Measurements from ENCODE around the gene PPP2R3A. TPM values are rescaled to one million over a fixed set of nuclear protein-coding genes. Genes with fewer than 3 reads are reported as not detected.
"Not testable (repeated sequence)": the region's sequence is repeated elsewhere in the genome, so short reads cannot be mapped to it uniquely, and the experiment has no call there.

The PPP2R3A gene
- total and polyA plus RNA-seq, 3 donors from 2014 or later = 12.2 to 41.7 (median 35.4) TPM

DNA sequence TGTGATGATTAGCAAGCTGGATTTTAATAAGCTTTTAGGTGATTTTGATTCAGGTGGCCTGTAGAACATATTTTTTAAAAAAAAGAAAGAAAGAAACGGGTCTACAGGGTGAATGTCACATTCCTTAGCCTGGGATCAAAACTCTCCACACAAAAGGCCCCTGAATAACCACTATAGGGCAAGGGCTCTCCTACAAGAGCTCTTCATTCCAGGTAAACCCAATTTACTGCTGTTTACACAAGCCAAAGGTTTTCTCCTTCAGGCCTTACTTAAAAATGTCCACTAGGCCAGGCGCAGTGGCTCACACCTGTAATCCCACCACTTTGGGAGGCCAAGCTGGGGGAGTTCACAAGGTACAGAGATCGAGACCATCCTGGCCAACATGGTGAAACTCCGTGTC, 222.3 kb downstream of the PPP2R3A start:
- Histone ChIP-seq H3K27me3 (no peaks in the 10 kb centered on the region), H3K4me1 (peaks cover 45% of the 10 kb centered on the region), H3K4me3 (no peak overlapping the region), H3K36me3 (ENCODE audit: low read depth, missing control alignments) (no peaks in the 10 kb centered on the region), H3K9me3 (no peaks in the 10 kb centered on the region), H3K27ac (peak overlapping the region; percentile 19 to 31)
- intact Hi-C loops (cut with DNase I; ENCODE audit: low total_unique reads) = no loop called here
- DNase-seq = no peak
- WGBS, 2 donors = 63 to 80% methylated on average over 4 of the region's 4 CpGs
- TF ChIP-seq POLR2A (IDR thresholded peaks at IDR 0.05) = no peak
- TF ChIP-seq, protein P1, sequence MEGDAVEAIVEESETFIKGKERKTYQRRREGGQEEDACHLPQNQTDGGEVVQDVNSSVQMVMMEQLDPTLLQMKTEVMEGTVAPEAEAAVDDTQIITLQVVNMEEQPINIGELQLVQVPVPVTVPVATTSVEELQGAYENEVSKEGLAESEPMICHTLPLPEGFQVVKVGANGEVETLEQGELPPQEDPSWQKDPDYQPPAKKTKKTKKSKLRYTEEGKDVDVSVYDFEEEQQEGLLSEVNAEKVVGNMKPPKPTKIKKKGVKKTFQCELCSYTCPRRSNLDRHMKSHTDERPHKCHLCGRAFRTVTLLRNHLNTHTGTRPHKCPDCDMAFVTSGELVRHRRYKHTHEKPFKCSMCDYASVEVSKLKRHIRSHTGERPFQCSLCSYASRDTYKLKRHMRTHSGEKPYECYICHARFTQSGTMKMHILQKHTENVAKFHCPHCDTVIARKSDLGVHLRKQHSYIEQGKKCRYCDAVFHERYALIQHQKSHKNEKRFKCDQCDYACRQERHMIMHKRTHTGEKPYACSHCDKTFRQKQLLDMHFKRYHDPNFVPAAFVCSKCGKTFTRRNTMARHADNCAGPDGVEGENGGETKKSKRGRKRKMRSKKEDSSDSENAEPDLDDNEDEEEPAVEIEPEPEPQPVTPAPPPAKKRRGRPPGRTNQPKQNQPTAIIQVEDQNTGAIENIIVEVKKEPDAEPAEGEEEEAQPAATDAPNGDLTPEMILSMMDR (IDR thresholded peaks at IDR 0.05) = no peak

DNA sequence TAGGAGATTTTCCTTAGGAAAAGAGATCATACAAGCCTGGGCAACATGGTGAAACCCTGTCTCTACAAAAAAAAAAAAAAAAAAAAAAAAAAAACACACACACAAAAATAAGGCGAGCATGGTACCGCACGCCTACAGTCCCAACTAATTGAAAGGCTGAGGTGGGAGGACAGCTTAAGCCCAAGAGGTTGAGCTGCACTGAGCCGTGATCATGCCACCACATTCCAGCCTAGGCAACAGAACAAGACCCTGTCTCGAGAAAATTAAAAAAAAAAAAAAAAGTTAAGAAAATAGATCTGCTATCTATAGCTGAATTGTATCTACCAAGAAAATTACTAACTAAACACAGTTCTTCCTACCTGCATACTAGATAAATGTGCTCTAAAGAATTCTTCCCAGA, 223.5 kb downstream of the PPP2R3A start:
- H3K27me3 ChIP-seq = no peaks in the 10 kb centered on the region
- H3K27ac ChIP-seq = no peak overlapping the region
- no peak for DNase-seq
- no peak overlapping the region for H3K4me3 ChIP-seq
- intact Hi-C loops (cut with DNase I; ENCODE audit: low total_unique reads) = no loop called here
- 49 to 67% methylated on average over 5 of the region's 5 CpGs for WGBS, 2 donors
- no peaks in the 10 kb centered on the region for H3K36me3 ChIP-seq (ENCODE audit: low read depth, missing control alignments)
- TF ChIP-seq, protein P1 (IDR thresholded peaks at IDR 0.05) = no peak
- no peak for TF ChIP-seq POLR2A (IDR thresholded peaks at IDR 0.05)
- peaks cover 43% of the 10 kb centered on the region for H3K4me1 ChIP-seq
- no peaks in the 10 kb centered on the region for H3K9me3 ChIP-seq

DNA sequence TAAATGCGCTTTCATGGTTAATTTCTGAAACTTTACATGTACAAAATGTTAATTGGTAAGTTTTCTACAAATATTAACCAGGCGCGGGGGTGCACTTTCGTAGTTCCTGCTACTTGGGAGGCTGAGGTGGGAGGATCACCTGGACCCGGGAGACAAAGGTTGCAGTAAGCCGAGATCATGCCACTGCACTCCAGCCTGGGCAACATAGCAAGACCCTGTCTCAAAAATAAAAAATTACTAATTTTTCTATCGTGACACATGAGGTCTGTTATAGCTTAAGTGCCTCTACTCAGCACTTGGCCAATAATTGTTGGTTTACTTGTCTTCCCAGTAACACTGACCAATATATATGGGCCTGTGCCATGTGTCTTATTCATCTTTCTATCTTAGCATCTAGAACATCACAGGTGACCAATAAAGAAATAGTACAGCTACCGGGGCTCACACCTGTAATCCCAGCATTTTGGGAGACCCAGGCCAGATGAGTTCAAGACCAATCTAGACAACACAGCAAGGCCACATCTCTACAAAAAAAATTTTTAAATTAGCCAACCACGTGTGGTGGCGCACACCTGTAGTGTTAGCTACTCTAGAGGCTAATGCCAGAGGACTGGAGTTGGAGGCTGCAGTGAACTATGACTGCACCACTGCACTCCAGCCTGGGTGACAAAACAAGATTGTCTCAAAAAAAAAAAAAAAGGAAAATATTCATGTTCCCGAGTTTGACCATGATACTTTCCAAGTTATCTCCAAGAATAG, 224.5 kb downstream of the PPP2R3A start:
- Histone ChIP-seq H3K9me3 (no peaks in the 10 kb centered on the region), H3K27ac (no peak overlapping the region), H3K4me1 (peaks cover 43% of the 10 kb centered on the region), H3K36me3 (ENCODE audit: low read depth, missing control alignments) (no peaks in the 10 kb centered on the region), H3K4me3 (no peak overlapping the region), H3K27me3 (no peaks in the 10 kb centered on the region)
- intact Hi-C loops (cut with DNase I; ENCODE audit: low total_unique reads) = loop anchor here (5.0 to 10.0 kb wide), 2 partner anchors 115 to 562 kb away; partner anchors contain the start of gene STAG1
- 71 to 75% methylated on average over 11 of the region's 11 CpGs for WGBS, 2 donors
- DNase-seq = no peak
- TF ChIP-seq, protein P1 (IDR thresholded peaks at IDR 0.05) = no peak
- TF ChIP-seq POLR2A (IDR thresholded peaks at IDR 0.05) = no peak

DNA sequence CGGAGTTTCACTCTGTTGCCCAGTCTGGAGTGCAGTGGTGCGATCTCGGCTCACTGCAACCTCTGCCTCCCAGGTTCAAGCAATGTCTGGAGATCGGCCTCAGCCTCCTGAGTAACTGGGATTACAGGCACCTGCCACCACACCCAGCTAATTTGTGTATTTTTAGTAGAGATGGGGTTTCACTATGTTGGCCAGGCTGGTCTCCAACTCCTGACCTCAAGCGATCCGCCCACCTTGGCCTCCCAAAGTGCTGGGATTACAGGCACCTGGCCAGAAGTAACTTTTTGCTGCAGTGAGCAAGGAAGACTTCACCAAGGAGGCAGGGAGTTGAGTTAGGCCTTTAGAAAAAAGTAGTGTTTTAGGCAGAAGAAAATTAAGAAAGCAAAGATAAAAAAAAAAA, 226.7 kb downstream of the PPP2R3A start:
- WGBS, 2 donors = 7 to 8% methylated on average over 6 of the region's 6 CpGs
- intact Hi-C loops (cut with DNase I; ENCODE audit: low total_unique reads) = loop anchor here (5.0 to 10.0 kb wide), 2 partner anchors 117 to 560 kb away; partner anchors contain the start of gene STAG1
- H3K36me3 ChIP-seq (ENCODE audit: low read depth, missing control alignments); H3K27me3 ChIP-seq; H3K9me3 ChIP-seq: not testable (repeated sequence)
- H3K4me3 ChIP-seq = peak overlapping the region; percentile 93 to 94
- H3K4me1 ChIP-seq = peaks cover 38% of the 10 kb centered on the region
- peak overlapping the region; percentile 9 to 100 for H3K27ac ChIP-seq
- peak; percentile 40 for DNase-seq

DNA sequence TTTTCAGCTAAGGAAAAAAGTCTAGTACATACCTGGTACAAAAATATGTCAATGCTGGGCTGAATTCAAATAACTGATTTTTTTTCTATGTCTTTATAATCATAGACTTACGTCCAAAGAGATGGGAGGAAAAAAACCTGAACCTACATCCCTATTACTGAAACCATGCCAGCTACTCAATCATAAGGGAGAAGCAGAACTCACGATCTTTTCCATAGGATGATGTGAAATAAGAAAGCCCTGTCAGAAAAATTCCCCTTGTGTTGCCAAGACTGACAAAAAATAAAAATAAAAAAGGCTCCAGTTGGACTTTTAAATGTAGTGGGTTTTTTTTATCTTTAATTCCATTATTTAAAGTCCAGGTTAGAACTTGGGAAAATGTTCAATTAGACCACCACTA, 227.3 kb downstream of the PPP2R3A start:
- Histone ChIP-seq H3K4me3 (peak overlapping the region; percentile 93 to 94), H3K9me3 (no peaks in the 10 kb centered on the region), H3K36me3 (ENCODE audit: low read depth, missing control alignments) (no peaks in the 10 kb centered on the region), H3K4me1 (peaks cover 38% of the 10 kb centered on the region), H3K27me3 (no peaks in the 10 kb centered on the region), H3K27ac (peak overlapping the region; percentile 99 to 100)
- no peak for TF ChIP-seq POLR2A (IDR thresholded peaks at IDR 0.05)
- TF ChIP-seq, protein P1 (IDR thresholded peaks at IDR 0.05) = no peak
- 0 to 3% methylated on average over 2 of the region's 2 CpGs for WGBS, 2 donors
- no peak for DNase-seq
- intact Hi-C loops (cut with DNase I; ENCODE audit: low total_unique reads) = loop anchor here (5.0 to 10.0 kb wide), 2 partner anchors 118 to 559 kb away; partner anchors contain the start of gene STAG1
